Naive thymus-derived CD4-positive, alpha-beta T cell (primary cell): ENCODE data around the gene DAPK1. TPM values are rescaled to one million over a fixed set of nuclear protein-coding genes. Genes with fewer than 3 reads are reported as not detected.

ENCODE experiments used
- ATAC-seq: fragments of 150-1000 bp; cut with Tn5 transposase; 2 replicates; pipeline ENCODE4 v1.10.0; 2021; ENCODE audit warnings: mild to moderate bottlenecking, moderate library complexity
- CTCF ChIA-PET: fragments of 350-600 bp; sonication (Branson Sonifier 250); formaldehyde crosslinking; loops from one replicate; lab custom pipeline; 2021; ENCODE audit warnings: antibody characterized with exemption; lab: Charles Lee
- POLR2A ChIA-PET: fragments of 350-600 bp; sonication (Branson Sonifier 250); formaldehyde crosslinking; loops from one replicate; lab custom pipeline; 2021; ENCODE audit warnings: antibody characterized with exemption, inconsistent platforms; lab: Charles Lee
- DNase-seq, 9 donors: peaks; one replicate each; pipeline versions ENCODE4 v3.0.0 to v3.0.0-alpha.2; 2020 to 2022; ENCODE audit warnings: mixed read lengths in 1 of 9
- H3K27ac ChIP-seq: one replicate; pipeline ENCODE4 v1.7.0; 2013; ENCODE audit warnings: mild to moderate bottlenecking, low read depth, low read length, moderate library complexity
- H3K27me3 ChIP-seq, 2 donors: one replicate each; pipeline ENCODE4 v1.7.0; 2013; ENCODE audit warnings: low read length in 2 of 2, mild to moderate bottlenecking in 2 of 2, moderate library complexity in 2 of 2; ENCODE audit not compliant: control insufficient read depth in 2 of 2, insufficient read depth in 2 of 2
- H3K36me3 ChIP-seq, 3 experiments: 1 replicate in 2 of 3; 2 replicates in 1 of 3; pipeline ENCODE4 v1.7.0; 2013; ENCODE audit warnings: low read length in 3 of 3, mild to moderate bottlenecking in 3 of 3, moderate library complexity in 1 of 3; ENCODE audit not compliant: insufficient read depth in 3 of 3, control insufficient read depth in 2 of 3
- H3K4me1 ChIP-seq, 2 donors: one replicate each; pipeline ENCODE4 v1.7.0; 2013; ENCODE audit warnings: low read length in 2 of 2, mild to moderate bottlenecking in 2 of 2, moderate library complexity in 1 of 2; ENCODE audit not compliant: control insufficient read depth in 2 of 2, insufficient read depth in 2 of 2
- H3K4me3 ChIP-seq: 2 replicates; pipeline ENCODE4 v1.7.0; 2013; ENCODE audit warnings: mild to moderate bottlenecking, low read length
- H3K9me3 ChIP-seq, 3 experiments: 1 replicate in 2 of 3; 2 replicates in 1 of 3; pipeline ENCODE4 v1.7.0; 2013; ENCODE audit warnings: low read length in 3 of 3; ENCODE audit not compliant: control insufficient read depth in 2 of 3
- H3K27ac Mint-ChIP-seq, 9 donors: one replicate each; pipeline ENCODE4 v1.8.0; 2020 to 2022; ENCODE audit warnings: mixed read lengths in 9 of 9, mild to moderate bottlenecking in 8 of 9, moderate library complexity in 5 of 9, inconsistent platforms in 2 of 9
- H3K27me3 Mint-ChIP-seq, 5 donors: one replicate each; pipeline ENCODE4 v1.8.0; 2021 to 2022; ENCODE audit warnings: mixed read lengths in 5 of 5, mild to moderate bottlenecking in 1 of 5
- H3K36me3 Mint-ChIP-seq, 5 donors: one replicate each; pipeline ENCODE4 v1.8.0; 2020 to 2022; ENCODE audit warnings: mixed read lengths in 5 of 5, mild to moderate bottlenecking in 3 of 5, inconsistent platforms in 1 of 5
- H3K4me1 Mint-ChIP-seq, 7 donors: one replicate each; pipeline ENCODE4 v1.8.0; 2020 to 2022; ENCODE audit warnings: mixed read lengths in 7 of 7, mild to moderate bottlenecking in 3 of 7, inconsistent platforms in 1 of 7
- H3K4me3 Mint-ChIP-seq, 10 donors: one replicate each; pipeline ENCODE4 v1.8.0; 2020 to 2022; ENCODE audit warnings: mild to moderate bottlenecking in 10 of 10, mixed read lengths in 10 of 10, moderate library complexity in 6 of 10, inconsistent platforms in 2 of 10
- H3K9me3 Mint-ChIP-seq, 11 donors: one replicate each; pipeline ENCODE4 v1.8.0; 2020 to 2022; ENCODE audit warnings: mixed read lengths in 11 of 11, mild to moderate bottlenecking in 4 of 11, inconsistent platforms in 1 of 11, moderate library complexity in 1 of 11
- intact Hi-C, 2 donors: fragments of 100-400 bp; cut with micrococcal nuclease; formaldehyde crosslinking; loops; one replicate each; pipeline ENCODE4 v1.15.1; 2023
- polyA plus RNA-seq, 2 donors: library from polyadenylated mRNA; unstranded; fragments of 300-500 nt; fragmentation: Illumina TruSeq; gene quantifications; one replicate each; pipeline ENCODE4 v1.2.3, GENCODE V29; 2021
- total RNA-seq, 6 experiments: library from RNA in 5 of 6; stranded (reverse) in 5 of 6; gene quantifications; 1 replicate in 5 of 6; 2 replicates in 1 of 6; pipeline ENCODE4 v1.2.3 and lab custom pipeline; 2021 to 2026

The DAPK1 gene
- total and polyA plus RNA-seq, 7 experiments from 2014 or later: 0.20 to 44.8 (median 1.9) TPM

DNA sequence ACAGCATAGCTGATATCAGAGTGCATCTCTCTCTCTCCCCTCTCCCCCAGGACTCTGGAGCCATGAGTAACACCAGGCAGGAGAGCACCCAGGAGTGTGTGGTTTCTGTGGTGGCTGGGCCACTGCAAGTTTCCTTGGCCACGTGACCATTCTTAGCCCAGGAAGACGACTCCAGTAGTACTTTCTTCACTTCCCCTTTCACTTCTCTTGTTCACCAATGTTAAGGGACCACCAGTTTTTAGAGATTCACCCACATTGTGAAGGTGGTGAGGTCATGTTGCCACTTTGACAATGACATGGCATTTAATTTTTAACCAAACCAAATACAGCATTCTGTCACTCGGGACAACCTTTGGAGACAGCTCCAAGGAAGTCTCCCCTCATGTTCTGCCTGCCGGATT, 17.9 kb upstream of the DAPK1 start:
- peak; percentile 89 for ATAC-seq

DNA sequence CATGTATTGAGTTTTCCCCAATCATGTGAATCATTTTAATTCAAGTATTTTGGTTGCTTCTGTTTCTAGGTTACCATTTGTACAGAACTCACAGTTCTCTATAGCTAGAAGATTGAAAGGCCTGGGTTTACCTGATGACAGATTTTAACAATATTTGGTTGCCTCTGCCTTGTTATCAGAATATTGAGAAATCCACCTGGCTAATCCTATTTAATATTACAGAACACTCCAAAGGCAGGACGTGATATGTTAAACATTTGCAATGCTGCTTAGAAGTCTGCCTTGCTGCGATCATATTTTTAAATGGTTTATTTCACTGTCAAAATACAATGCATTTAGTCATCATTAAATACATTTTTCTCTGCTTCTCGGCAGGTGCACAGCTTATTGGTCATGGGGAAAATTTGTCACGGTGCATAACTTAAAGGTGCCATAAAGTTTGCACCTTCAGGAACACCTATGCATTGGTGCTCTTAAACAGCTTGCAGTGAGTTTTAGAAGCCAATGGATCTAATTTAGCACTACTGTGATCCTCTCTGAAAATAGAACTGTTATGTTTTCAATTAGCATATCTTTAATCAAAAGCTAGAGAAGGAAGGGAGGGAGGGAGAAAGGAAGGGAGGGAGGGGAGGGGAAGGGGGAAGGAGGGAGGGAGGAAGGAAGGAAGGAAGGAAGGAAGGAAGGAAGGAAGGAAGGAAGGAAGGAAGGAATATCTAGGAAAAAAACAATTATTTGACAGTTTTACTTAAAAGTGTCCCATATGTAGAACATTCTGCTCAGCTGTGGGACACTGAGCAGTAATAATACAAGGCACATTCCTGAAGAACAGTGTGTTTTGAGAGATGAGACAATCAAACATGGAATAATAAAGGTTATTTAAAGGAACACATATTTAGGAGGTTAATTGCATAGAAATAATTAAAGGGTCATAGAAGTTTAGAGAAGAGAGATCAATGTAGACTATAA, 15.5 kb upstream of the DAPK1 start:
- no peaks in the 10 kb centered on the region for H3K4me1 ChIP-seq
- H3K36me3 ChIP-seq: no peaks in the 10 kb centered on the region
- no peak overlapping the region for H3K4me3 ChIP-seq
- intact Hi-C loops: no loop called here
- POLR2A ChIA-PET: no interaction called here
- Mint-ChIP-seq H3K4me1 (peaks cover 0 to 7% (median 5%) of the 10 kb centered on the region in 7 donors), H3K27me3 (peaks cover 0 to 11% (median 2%) of the 10 kb centered on the region in 5 donors), H3K27ac (no peak overlapping the region), H3K4me3 (no peak overlapping the region), H3K36me3 (no peaks in the 10 kb centered on the region), H3K9me3 (no peaks in the 10 kb centered on the region)
- H3K9me3 ChIP-seq: no peaks in the 10 kb centered on the region
- DNase-seq (no peak), ATAC-seq (no peak)
- H3K27ac ChIP-seq: no peak overlapping the region
- H3K27me3 ChIP-seq: no peaks in the 10 kb centered on the region
- CTCF ChIA-PET: no interaction called here

More for the DNA sequence above, 17.9 kb upstream of the DAPK1 start:
- CTCF ChIA-PET: interaction anchor here (1.2 kb wide), 1 partner anchor 10 kb away, joined by 4 read pairs; no protein-coding TSS in a partner anchor
- Histone ChIP-seq H3K9me3 (no peaks in the 10 kb centered on the region), H3K4me1 (no peaks in the 10 kb centered on the region), H3K27me3 (no peaks in the 10 kb centered on the region), H3K27ac (no peak overlapping the region), H3K36me3 (no peaks in the 10 kb centered on the region), H3K4me3 (no peak overlapping the region)
- POLR2A ChIA-PET: no interaction called here
- Mint-ChIP-seq H3K27ac (no peak overlapping the region), H3K36me3 (no peaks in the 10 kb centered on the region), H3K9me3 (no peaks in the 10 kb centered on the region), H3K4me1 (peaks cover 0 to 10% (median 6%) of the 10 kb centered on the region in 7 donors), H3K27me3 (peaks cover 0 to 2% (median 0%) of the 10 kb centered on the region in 5 donors), H3K4me3 (peak overlapping the region in 2 of 10 donors; percentile 3 to 9)
- intact Hi-C loops: no loop called here
- DNase-seq: no peak

DNA sequence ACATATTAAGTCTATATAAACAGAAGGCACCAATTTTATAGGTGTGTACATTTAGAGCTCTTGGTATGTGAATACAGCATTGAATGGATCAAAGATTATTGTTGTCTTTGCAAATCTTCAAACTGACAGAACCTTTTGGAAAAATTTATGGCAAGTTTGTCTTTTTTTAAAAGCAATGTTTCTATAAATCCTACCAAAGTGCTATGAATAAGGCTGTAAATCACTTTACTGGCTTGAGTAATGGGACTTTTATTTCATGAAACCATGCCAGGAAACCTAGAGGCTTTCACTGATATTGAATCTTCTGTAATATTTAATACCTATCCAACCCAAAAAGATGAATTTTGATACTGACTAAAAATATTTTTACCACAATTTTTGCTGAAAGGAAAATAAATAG, 7.4 kb upstream of the DAPK1 start:
- ChIA-PET POLR2A (no interaction called here), CTCF (no interaction called here)
- ATAC-seq: no peak
- H3K36me3 ChIP-seq: no peaks in the 10 kb centered on the region
- H3K27ac ChIP-seq: no peak overlapping the region
- peaks cover 0 to 3% (median 0%) of the 10 kb centered on the region in 7 donors for H3K4me1 Mint-ChIP-seq
- intact Hi-C loops: no loop called here
- no peak for DNase-seq
- peaks cover 20 to 36% (median 26%) of the 10 kb centered on the region in 5 donors for H3K27me3 Mint-ChIP-seq
- no peaks in the 10 kb centered on the region for H3K27me3 ChIP-seq
- H3K9me3 Mint-ChIP-seq: no peaks in the 10 kb centered on the region
- no peak overlapping the region for H3K4me3 Mint-ChIP-seq
- no peak overlapping the region for H3K27ac Mint-ChIP-seq
- H3K4me3 ChIP-seq: no peak overlapping the region
- H3K36me3 Mint-ChIP-seq: no peaks in the 10 kb centered on the region
- H3K4me1 ChIP-seq: no peaks in the 10 kb centered on the region
- H3K9me3 ChIP-seq: no peaks in the 10 kb centered on the region

- no peak for ATAC-seq
- DNase-seq: no peak
- intact Hi-C loops: no loop called here
- no peaks in the 10 kb centered on the region for H3K36me3 Mint-ChIP-seq
- Histone ChIP-seq H3K9me3 (no peaks in the 10 kb centered on the region), H3K4me1 (no peaks in the 10 kb centered on the region), H3K27ac (no peak overlapping the region), H3K4me3 (no peak overlapping the region), H3K36me3 (no peaks in the 10 kb centered on the region), H3K27me3 (no peaks in the 10 kb centered on the region)
- POLR2A ChIA-PET: no interaction called here
- CTCF ChIA-PET: no interaction called here
- peaks cover 27 to 42% (median 32%) of the 10 kb centered on the region in 5 donors for H3K27me3 Mint-ChIP-seq
- H3K4me1 Mint-ChIP-seq: peaks cover 0 to 3% (median 0%) of the 10 kb centered on the region in 7 donors
- no peak overlapping the region for H3K27ac Mint-ChIP-seq
- no peak overlapping the region for H3K4me3 Mint-ChIP-seq
- H3K9me3 Mint-ChIP-seq: no peaks in the 10 kb centered on the region
Measured at GRCh38 chr9:87490907-87491306, 6.8 kb upstream of the DAPK1 start.

- CTCF ChIA-PET: no interaction called here
- Mint-ChIP-seq H3K27me3 (peaks cover 32 to 44% (median 38%) of the 10 kb centered on the region in 5 donors), H3K36me3 (no peaks in the 10 kb centered on the region), H3K9me3 (peaks cover 0 to 2% (median 0%) of the 10 kb centered on the region in 11 donors), H3K27ac (no peak overlapping the region), H3K4me3 (no peak overlapping the region), H3K4me1 (peaks cover 0 to 3% (median 0%) of the 10 kb centered on the region in 7 donors)
- ATAC-seq (no peak), DNase-seq (no peak)
- Histone ChIP-seq H3K4me3 (no peak overlapping the region), H3K27me3 (no peaks in the 10 kb centered on the region), H3K4me1 (no peaks in the 10 kb centered on the region), H3K27ac (no peak overlapping the region), H3K9me3 (no peaks in the 10 kb centered on the region), H3K36me3 (no peaks in the 10 kb centered on the region)
- intact Hi-C loops: no loop called here
- POLR2A ChIA-PET: no interaction called here
Measured at GRCh38 chr9:87491523-87491922, 6.1 kb upstream of the DAPK1 start.

DNA sequence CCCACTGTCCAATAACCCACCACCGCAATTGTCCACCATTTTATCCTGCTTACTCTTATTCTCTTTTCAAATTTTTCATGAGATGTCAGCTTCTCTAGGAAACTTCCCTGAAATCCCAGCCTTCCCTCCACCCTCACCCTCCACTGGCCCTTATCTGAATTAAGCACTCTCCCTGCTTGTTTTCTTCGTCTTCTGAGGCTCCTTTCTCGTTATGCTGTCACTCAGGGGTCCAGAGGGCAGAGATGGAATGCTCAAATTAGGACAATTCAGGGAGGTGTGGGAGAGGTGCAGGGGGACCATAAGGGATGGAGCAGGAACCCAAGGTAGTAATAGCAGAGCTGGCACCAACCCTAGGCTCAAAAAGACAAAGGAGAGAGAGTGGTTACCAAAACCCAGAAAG, 5.0 kb upstream of the DAPK1 start:
- ChIA-PET CTCF (no interaction called here), POLR2A (no interaction called here)
- no peak for DNase-seq
- H3K4me1 ChIP-seq: no peaks in the 10 kb centered on the region
- H3K27ac Mint-ChIP-seq: peak overlapping the region in 1 of 9 donors; percentile 44
- H3K36me3 Mint-ChIP-seq: no peaks in the 10 kb centered on the region
- intact Hi-C loops: no loop called here
- no peaks in the 10 kb centered on the region for H3K9me3 ChIP-seq
- no peak overlapping the region for H3K27ac ChIP-seq
- no peak overlapping the region for H3K4me3 ChIP-seq
- H3K9me3 Mint-ChIP-seq: peaks cover 0 to 2% (median 0%) of the 10 kb centered on the region in 11 donors
- H3K4me3 Mint-ChIP-seq: no peak overlapping the region
- ATAC-seq: no peak
- H3K36me3 ChIP-seq: no peaks in the 10 kb centered on the region
- peaks cover 0 to 5% (median 3%) of the 10 kb centered on the region in 7 donors for H3K4me1 Mint-ChIP-seq
- peaks cover 38 to 50% (median 43%) of the 10 kb centered on the region in 5 donors for H3K27me3 Mint-ChIP-seq
- no peaks in the 10 kb centered on the region for H3K27me3 ChIP-seq
